H1 (cell line): ENCODE results near the gene PRKCH. TPM values are rescaled to one million over a fixed set of nuclear protein-coding genes. Genes with fewer than 3 reads are reported as not detected.

ENCODE experiments used
- CTCF ChIA-PET: fragments of 300-600 bp; sonication (Branson Sonifier 250); formaldehyde crosslinking; loops from one replicate; lab custom pipeline; 2021; ENCODE audit not compliant: partially characterized antibody; lab: Charles Lee
- POLR2A ChIA-PET: fragments of 300-600 bp; sonication (Branson Sonifier 250); formaldehyde crosslinking; loops from one replicate; lab custom pipeline; 2021; ENCODE audit warnings: inconsistent platforms; ENCODE audit not compliant: partially characterized antibody; lab: Charles Lee
- DNase-seq, 2 experiments: peaks; one replicate each; pipeline versions ENCODE4 v3.0.0 to v3.0.0-alpha.2; 2010 to 2022; ENCODE audit warnings: low spot score in 2 of 2, low read depth in 1 of 2, mixed read lengths in 1 of 2
- FAIRE-seq: peaks from 2 replicates; lab custom pipeline; 2011; peaks lifted over from hg19 to GRCh38; lab: Jason Lieb, UNC
- H2AFZ ChIP-seq: 2 replicates; pipeline ENCODE4 v1.8.1; 2012; ENCODE audit warnings: low read length, inconsistent platforms
- H2AK5ac ChIP-seq: 2 replicates; pipeline ENCODE4 v1.6.1; 2013; ENCODE audit warnings: low read depth, low read length
- H2BK120ac ChIP-seq: replicated peaks from 2 replicates; pipeline ENCODE3; 2013; ENCODE audit warnings: low read depth, low read length, inconsistent platforms
- H2BK12ac ChIP-seq: 2 replicates; pipeline ENCODE4 v1.6.1; 2013; ENCODE audit warnings: low read depth, low read length
- H2BK15ac ChIP-seq: 2 replicates; pipeline ENCODE4 v1.6.1; 2013; ENCODE audit warnings: low read length
- H2BK20ac ChIP-seq: 2 replicates; pipeline ENCODE4 v1.6.1; 2013; ENCODE audit warnings: low read length
- H2BK5ac ChIP-seq: 2 replicates; pipeline ENCODE4 v1.6.1; 2013; ENCODE audit warnings: low read depth, low read length
- H3K14ac ChIP-seq: 2 replicates; pipeline ENCODE4 v1.6.1; 2013; ENCODE audit warnings: inconsistent platforms; ENCODE audit not compliant: insufficient read length
- H3K18ac ChIP-seq: 2 replicates; pipeline ENCODE4 v1.6.1; 2013; ENCODE audit warnings: low read length; ENCODE audit errors: extremely low read depth
- H3K23ac ChIP-seq: 2 replicates; pipeline ENCODE4 v1.6.1; 2013; ENCODE audit warnings: inconsistent platforms; ENCODE audit not compliant: insufficient read length
- H3K23me2 ChIP-seq: 2 replicates; pipeline ENCODE4 v1.6.1; 2013; ENCODE audit warnings: low read depth, low read length
- H3K27ac ChIP-seq: 2 replicates; pipeline ENCODE4 v1.6.1; 2011; ENCODE audit warnings: low read depth, low read length, inconsistent platforms
- H3K27me3 ChIP-seq, 4 experiments: replicated peaks in 1 of 4; 1 replicate in 1 of 4; 2 replicates in 3 of 4; pipeline versions ENCODE4 v1.6.1 to v1.8.1; 2011 to 2013; ENCODE audit warnings: low read length in 3 of 4, mild to moderate bottlenecking in 3 of 4, inconsistent platforms in 2 of 4, mixed read lengths in 2 of 4, moderate library complexity in 1 of 4; ENCODE audit not compliant: control insufficient read depth in 3 of 4, insufficient read depth in 3 of 4; ENCODE audit errors: extremely low read depth in 1 of 4
- H3K36me3 ChIP-seq, 4 experiments: 2 replicates each; pipeline versions ENCODE4 v1.6.1 to v1.8.1; 2011 to 2013; ENCODE audit warnings: mild to moderate bottlenecking in 4 of 4, low read length in 3 of 4, moderate library complexity in 2 of 4, control low read depth in 1 of 4, inconsistent platforms in 1 of 4; ENCODE audit not compliant: insufficient read depth in 4 of 4, control insufficient read depth in 2 of 4
- H3K4ac ChIP-seq: replicated peaks from 2 replicates; pipeline ENCODE3; 2013; ENCODE audit warnings: low read length, low read depth, mixed read lengths, inconsistent platforms; ENCODE audit not compliant: insufficient read length
- H3K4me1 ChIP-seq, 4 experiments: replicated peaks in 1 of 4; 1 replicate in 1 of 4; 2 replicates in 3 of 4; pipeline versions ENCODE4 v1.6.1 to v1.8.1; 2011 to 2013; ENCODE audit warnings: low read length in 3 of 4, inconsistent platforms in 2 of 4, mixed read lengths in 1 of 4; ENCODE audit not compliant: insufficient read depth in 4 of 4, control insufficient read depth in 3 of 4
- H3K4me2 ChIP-seq, 2 experiments: 2 replicates each; pipeline versions ENCODE4 v1.6.1 to v1.8.1; 2011 to 2013; ENCODE audit warnings: low read depth in 2 of 2, low read length in 2 of 2, control low read depth in 1 of 2, inconsistent platforms in 1 of 2, mild to moderate bottlenecking in 1 of 2; ENCODE audit not compliant: insufficient read depth in 1 of 2
- H3K4me3 ChIP-seq, 4 experiments: fragments of 200-600, 300-600 bp in 1 of 4; sonication (generic), shearing (Covaris generic), sonication (Bioruptor Twin) in 1 of 4; 2 replicates each; pipeline versions ENCODE4 v1.5.1 to v1.8.1; 2011 to 2016; ENCODE audit warnings: low read length in 4 of 4, low read depth in 3 of 4, control low read depth in 2 of 4, inconsistent platforms in 2 of 4, mild to moderate bottlenecking in 2 of 4, mixed read lengths in 1 of 4, moderate library complexity in 1 of 4; ENCODE audit not compliant: insufficient read depth in 2 of 4; ENCODE audit errors: extremely low read depth in 1 of 4
- H3K56ac ChIP-seq: replicated peaks from 2 replicates; pipeline ENCODE3; 2013; ENCODE audit warnings: low read depth, mild to moderate bottlenecking, mixed read lengths, low read length, inconsistent platforms; ENCODE audit not compliant: insufficient read length
- H3K79me1 ChIP-seq: 2 replicates; pipeline ENCODE4 v1.6.1; 2013; ENCODE audit warnings: low read depth, low read length, control low read depth
- H3K79me2 ChIP-seq, 2 experiments: 2 replicates each; pipeline versions ENCODE4 v1.6.1 to v1.8.1; 2012 to 2013; ENCODE audit warnings: low read length in 2 of 2, mild to moderate bottlenecking in 2 of 2, inconsistent platforms in 1 of 2; ENCODE audit not compliant: insufficient read depth in 2 of 2, control insufficient read depth in 1 of 2
- H3K9ac ChIP-seq, 4 experiments: replicated peaks in 1 of 4; 1 replicate in 1 of 4; 2 replicates in 3 of 4; pipeline versions ENCODE4 v1.6.1 to v1.8.1; 2011 to 2013; ENCODE audit warnings: low read depth in 3 of 4, low read length in 3 of 4, control low read depth in 2 of 4, mild to moderate bottlenecking in 2 of 4, moderate library complexity in 2 of 4, inconsistent platforms in 1 of 4; ENCODE audit errors: extremely low read depth in 1 of 4
- H3K9me3 ChIP-seq, 2 experiments: 2 replicates each; pipeline versions ENCODE4 v1.6.1 to v1.8.1; 2012 to 2013; ENCODE audit warnings: mild to moderate bottlenecking in 2 of 2, moderate library complexity in 2 of 2, control low read depth in 1 of 2, inconsistent platforms in 1 of 2, low read depth in 1 of 2, low read length in 1 of 2, mixed read lengths in 1 of 2; ENCODE audit not compliant: insufficient read depth in 2 of 2
- H4K20me1 ChIP-seq, 2 experiments: replicated peaks in 1 of 2; 2 replicates each; pipeline versions ENCODE3 to v1.8.1; 2011 to 2013; ENCODE audit warnings: inconsistent platforms in 2 of 2, low read length in 2 of 2, mild to moderate bottlenecking in 1 of 2; ENCODE audit not compliant: insufficient read depth in 2 of 2, control insufficient read depth in 1 of 2
- H4K5ac ChIP-seq: 2 replicates; pipeline ENCODE4 v1.6.1; 2013; ENCODE audit warnings: low read length, low read depth, mixed read lengths, inconsistent platforms; ENCODE audit not compliant: insufficient read length
- H4K8ac ChIP-seq: 2 replicates; pipeline ENCODE4 v1.8.0; 2013; ENCODE audit warnings: mild to moderate bottlenecking, moderate library complexity, low read length, inconsistent platforms; ENCODE audit not compliant: insufficient read depth; ENCODE audit errors: extremely low read depth
- H4K91ac ChIP-seq: replicated peaks from 2 replicates; pipeline ENCODE3; 2013; ENCODE audit warnings: low read length, mixed read lengths, inconsistent platforms; ENCODE audit not compliant: insufficient read length
- CBX5 ChIP-seq: fragments of 300-800, 300-1000 bp; sonication (generic); IDR thresholded peaks from 2 replicates; pipeline ENCODE4 v1.7.1; 2016; ENCODE audit warnings: antibody characterized with exemption, low read length, low read depth
- CBX8 ChIP-seq: fragments of 300-800, 300-1000 bp; sonication (generic); IDR thresholded peaks from 2 replicates; pipeline ENCODE4 v1.7.1; 2016; ENCODE audit warnings: low read depth, low read length, borderline replicate concordance
- CREB1 ChIP-seq: IDR thresholded peaks from 2 replicates; pipeline ENCODE4 v1.6.1; 2012; ENCODE audit warnings: inconsistent platforms
- CTCF ChIP-seq, 3 experiments: IDR thresholded peaks; 1 replicate in 2 of 3; 2 replicates in 1 of 3; pipeline versions ENCODE4 v1.5.1 to v1.6.1; 2011; ENCODE audit warnings: low read length in 3 of 3, mild to moderate bottlenecking in 3 of 3, inconsistent platforms in 2 of 3, low read depth in 1 of 3, moderate library complexity in 1 of 3; ENCODE audit not compliant: insufficient read depth in 1 of 3; ENCODE audit errors: control extremely low read depth in 1 of 3
- GABPA ChIP-seq: IDR thresholded peaks from 2 replicates; pipeline ENCODE4 v1.6.1; 2011; ENCODE audit warnings: mild to moderate bottlenecking, low read length, moderate library complexity, borderline replicate concordance; ENCODE audit not compliant: insufficient read depth
- RAD21 ChIP-seq, 2 experiments: IDR thresholded peaks in 1 of 2; conservative IDR thresholded peaks in 1 of 2; 2 replicates each; pipeline ENCODE4 v1.6.1; 2011; ENCODE audit warnings: low read depth in 2 of 2, low read length in 2 of 2, improper control_type of control experiment in 1 of 2, inconsistent platforms in 1 of 2, mild to moderate bottlenecking in 1 of 2, moderate library complexity in 1 of 2
- RBBP5 ChIP-seq: IDR thresholded peaks from 2 replicates; pipeline ENCODE4 v1.7.1; 2012; ENCODE audit warnings: low read depth, mild to moderate bottlenecking, inconsistent platforms, low read length, moderate library complexity, borderline replicate concordance
- RFX5 ChIP-seq: IDR thresholded peaks from 2 replicates; pipeline ENCODE4 v1.6.1; 2011; ENCODE audit warnings: low read depth, low read length, improper control_type of control experiment, borderline replicate concordance
- SIX5 ChIP-seq: IDR thresholded peaks from 2 replicates; pipeline ENCODE4 v1.6.1; 2011; ENCODE audit warnings: mild to moderate bottlenecking, low read depth, low read length
- TBP ChIP-seq: IDR thresholded peaks from 2 replicates; pipeline ENCODE4 v1.6.1; 2011; ENCODE audit warnings: low read depth, low read length, improper control_type of control experiment
- YY1 ChIP-seq: IDR thresholded peaks from 2 replicates; pipeline ENCODE4 v1.6.1; 2011; ENCODE audit warnings: low read depth, mild to moderate bottlenecking, low read length
- WGBS, 2 experiments: shearing (Covaris generic) in 1 of 2; methylation state at CpG; one replicate each; pipeline versions ENCODE4 v1.1.6 to v1.1.7; 2013 to 2015; ENCODE audit warnings: low lambda C conversion rate in 2 of 2, mixed read lengths in 2 of 2, inconsistent platforms in 1 of 2, low coverage in 1 of 2, missing lambda C conversion rate in 1 of 2; ENCODE audit not compliant: insufficient replicate concordance in 2 of 2, insufficient coverage in 1 of 2, insufficient read length in 1 of 2; ENCODE audit errors: extremely low coverage in 1 of 2, missing lambda C conversion rate in 1 of 2; 5-methylcytosine and 5-hydroxymethylcytosine counted together
- polyA plus RNA-seq, 7 experiments: library from polyadenylated mRNA; depleted of rRNA in 3 of 7; stranded (reverse) in 5 of 7; unstranded in 2 of 7; fragments of >200 nt in 5 of 7; fragments of 200-250 nt in 2 of 7; gene quantifications; 1 replicate in 5 of 7; 2 replicates in 1 of 7; 4 replicates in 1 of 7; pipeline versions ENCODE4 v1.2.1 to v1.2.3, GENCODE V29; 2011 to 2013; ENCODE audit warnings: missing spikeins in 2 of 7, mixed read lengths in 2 of 7
- total RNA-seq: library from RNA; stranded (reverse); fragmentation: NEBNext Ultra II Directional; extraction: Animal tissue kit (Norgen Biotek cat#: 25700); gene quantifications from 2 replicates; pipeline ENCODE4 v1.2.1, GENCODE V29; 2021

PRKCH gene
- total and polyA plus RNA-seq, 2 of the 8 experiments (the other 6 are each of a cell fraction or from before 2014, with no cell fraction given): 6.4 to 7.0 TPM

DNA sequence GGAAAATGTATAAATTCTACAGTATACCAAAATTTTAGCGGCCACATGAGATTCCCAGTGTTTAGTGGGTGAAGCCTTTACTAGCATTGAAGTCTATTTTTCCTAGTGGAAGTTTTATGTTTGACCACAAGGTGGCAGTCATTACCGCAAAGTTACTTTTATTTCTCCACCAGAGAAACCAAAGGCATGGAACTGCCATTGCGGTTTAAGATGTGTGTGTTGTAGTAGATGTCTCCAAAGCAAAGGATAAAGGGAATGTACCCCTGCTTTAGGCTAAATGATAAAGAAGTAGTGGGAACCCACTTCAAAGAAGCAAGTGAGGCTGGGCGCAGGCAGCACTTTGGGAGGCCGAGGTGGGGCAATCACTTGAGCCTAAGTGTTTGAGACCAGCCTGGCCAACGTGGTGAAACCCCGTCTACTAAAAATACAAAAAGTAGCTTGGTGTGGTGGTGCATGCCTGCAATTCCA is 140.5 kb downstream of the PRKCH start:
- Histone ChIP-seq H3K4ac (no peak overlapping the region), H3K27me3 (no peaks in the 10 kb centered on the region), H4K8ac (no peak overlapping the region), H3K79me2 (no peaks in the 10 kb centered on the region), H3K56ac (no peak overlapping the region), H3K23ac (no peak overlapping the region), H2AK5ac (no peak overlapping the region), H3K4me3 (no peak overlapping the region), H3K36me3 (no peaks in the 10 kb centered on the region), H3K4me2 (no peak overlapping the region), H2AFZ (no peak overlapping the region), H4K91ac (peak overlapping the region; percentile 22), H3K79me1 (0 out of 2 replicates have a peak, but pooled peaks cover 2% of the 10 kb centered on the region), H2BK15ac (no peak overlapping the region), H2BK20ac (no peak overlapping the region), H3K18ac (no peak overlapping the region), H2BK5ac (no peak overlapping the region; the same call in 1 of the 2 replicates), H3K14ac (no peak overlapping the region), H3K9me3 (no peaks in the 10 kb centered on the region), H4K20me1 (no peaks in the 10 kb centered on the region), H3K9ac (no peak overlapping the region), H3K23me2 (no peaks in the 10 kb centered on the region), H4K5ac (no peak overlapping the region), H2BK120ac (no peak overlapping the region), H3K4me1 (peaks cover under 1 to 13% (median 8%) of the 10 kb centered on the region in 4 experiments), H2BK12ac (no peak overlapping the region), H3K27ac (no peak overlapping the region)
- 59% methylated on average over 7 of the region's 7 CpGs; no CpG with 5 or more reads in 1 of the 2 experiments for WGBS, 2 experiments
- ChIA-PET CTCF (interaction anchor here (0.8 to 3.5 kb wide), 17 partner anchors 9 to 452 kb away, joined by 3 to 40 read pairs (median 4); partner anchors contain the start of gene HIF1A), POLR2A (interaction anchor here (0.6 to 1.0 kb wide), 3 partner anchors 11 to 376 kb away, joined by 3 to 4 read pairs (median 3); no protein-coding TSS in a partner anchor)
- peak; percentile 75 for FAIRE-seq
- peak in 1 of 2 experiments; percentile 43 for DNase-seq
- TF ChIP-seq YY1 (peak; percentile 18; the same call in 1 of the 2 replicates), CREB1 (no peak), RFX5 (no peak), GABPA (no peak), RBBP5 (no peak), RAD21 (IDR thresholded peaks at IDR 0.05 in 1 of 2, conservative IDR thresholded peaks at IDR 0.05 in 1 of 2; ENCODE audit: low read depth in 2 of 2, low read length in 2 of 2) (peak; percentile 88 to 92), CBX5 (no peak), CBX8 (no peak), SIX5 (no peak), CTCF (IDR thresholded peaks at IDR 0.05; ENCODE audit: control extremely low read depth in 1 of 3, insufficient read depth in 1 of 3, low read depth in 1 of 3, low read length in 3 of 3) (peak in 2 of 3 experiments; percentile 64 to 69; a peak in 3 of 4 replicates), TBP (no peak)
